ENCODE data around the gene AMN. TPM values are rescaled to one million over a fixed set of nuclear protein-coding genes. Genes with fewer than 3 reads are reported as not detected.

The AMN gene
- total and polyA plus RNA-seq, 8 donors, result 1.3 to 781 (median 13.8) TPM

Other genes with a start within 250 kb of the AMN start
- 10 to 100 TPM in 1 of 5 donors, 1 to 10 TPM in 4; 4.0 to 30.1 (median 7.5) TPM for gene TRAF3, start 145.2 kb upstream of the AMN start, total RNA-seq
- gene TRAF3, start 145.2 kb upstream of the AMN start, polyA plus RNA-seq, result 1 to 10 TPM; 3.5 to 7.0 (median 3.9) TPM
- 100 to 1,000 TPM in 4 of 5 donors, 10 to 100 TPM in 1; 85.2 to 400 (median 191) TPM for gene CDC42BPB, start 134.9 kb downstream of the AMN start, total RNA-seq
- 10 to 100 TPM; 16.3 to 23.7 (median 20.6) TPM for gene CDC42BPB, start 134.9 kb downstream of the AMN start, polyA plus RNA-seq
- gene LBHD2, start 161.5 kb downstream of the AMN start, total RNA-seq, result not detected
- not detected for gene LBHD2, start 161.5 kb downstream of the AMN start, polyA plus RNA-seq
- 10 to 100 TPM in 3 of 5 donors, 1 to 10 TPM in 2; 1.3 to 82.8 (median 38.5) TPM for gene EXOC3L4, start 172.1 kb downstream of the AMN start, total RNA-seq
- 10 to 100 TPM in 2 of 3 donors, 1 to 10 TPM in 1; 9.9 to 21.6 (median 10.8) TPM for gene EXOC3L4, start 172.1 kb downstream of the AMN start, polyA plus RNA-seq
- 100 to 1,000 TPM in 2 of 5 donors, 10 to 100 TPM in 3; 30.7 to 279 (median 48.7) TPM for gene TNFAIP2, start 200.8 kb downstream of the AMN start, total RNA-seq
- gene TNFAIP2, start 200.8 kb downstream of the AMN start, polyA plus RNA-seq, result 100 to 1,000 TPM in 1 of 3 donors, 10 to 100 TPM in 2; 63.8 to 211 (median 82.2) TPM